ENCODE measurements around the gene TMPRSS11E.
"Not testable (repeated sequence)": the region's sequence is repeated elsewhere in the genome, so short reads cannot be mapped to it uniquely, and the experiment has no call there.

The TMPRSS11E gene

GRCh38 chr4:68447201-68447600, at the start of gene TMPRSS11E:
TSS of gene TMPRSS11E (plus strand) at chr4:68447463. CDS start at chr4:68447513, 50 bp downstream.
- no peak for DNase-seq (ENCODE audit: low read depth)

- DNase-seq (ENCODE audit: low read depth): no peak
Observed at GRCh38 chr4:68399306-68399705, 48.0 kb upstream of the TMPRSS11E start.

- DNase-seq (ENCODE audit: low read depth): no peak
Observed at GRCh38 chr4:68401231-68401630, 46.0 kb upstream of the TMPRSS11E start.

GRCh38 chr4:68404153-68404552, 43.1 kb upstream of the TMPRSS11E start:
- DNase-seq (ENCODE audit: low read depth): no peak

GRCh38 chr4:68405718-68406478, 41.4 kb upstream of the TMPRSS11E start:
- not testable (repeated sequence) for DNase-seq (ENCODE audit: low read depth)

GRCh38 chr4:68406479-68406859, 40.8 kb upstream of the TMPRSS11E start:
- DNase-seq (ENCODE audit: low read depth): no peak

- not testable (repeated sequence) for DNase-seq (ENCODE audit: low read depth)
Observed at GRCh38 chr4:68407015-68407867, 40.0 kb upstream of the TMPRSS11E start.

- no peak for DNase-seq (ENCODE audit: low read depth)
Observed at GRCh38 chr4:68407868-68408190, 39.4 kb upstream of the TMPRSS11E start.

GRCh38 chr4:68410149-68410548, 37.1 kb upstream of the TMPRSS11E start:
- no peak for DNase-seq (ENCODE audit: low read depth)

- no peak for DNase-seq (ENCODE audit: low read depth)
Observed at GRCh38 chr4:68410643-68411042, 36.6 kb upstream of the TMPRSS11E start.

- not testable (repeated sequence) for DNase-seq (ENCODE audit: low read depth)
Observed at GRCh38 chr4:68412031-68412430, 35.2 kb upstream of the TMPRSS11E start.

- no peak for DNase-seq (ENCODE audit: low read depth)
Observed at GRCh38 chr4:68416591-68416990, 30.7 kb upstream of the TMPRSS11E start.

- no peak for DNase-seq (ENCODE audit: low read depth)
Observed at GRCh38 chr4:68426516-68426915, 20.7 kb upstream of the TMPRSS11E start.

- DNase-seq (ENCODE audit: low read depth): no peak
Observed at GRCh38 chr4:68430337-68430736, 16.9 kb upstream of the TMPRSS11E start.

- DNase-seq (ENCODE audit: low read depth): no peak
Observed at GRCh38 chr4:68432320-68432719, 14.9 kb upstream of the TMPRSS11E start.

- DNase-seq (ENCODE audit: low read depth): no peak
Observed at GRCh38 chr4:68433582-68433981, 13.7 kb upstream of the TMPRSS11E start.

- DNase-seq (ENCODE audit: low read depth): no peak
Observed at GRCh38 chr4:68434277-68434676, 13.0 kb upstream of the TMPRSS11E start.

- DNase-seq (ENCODE audit: low read depth): no peak
Observed at GRCh38 chr4:68434836-68435235, 12.4 kb upstream of the TMPRSS11E start.

- DNase-seq (ENCODE audit: low read depth): no peak
Observed at GRCh38 chr4:68445111-68445510, 2.2 kb upstream of the TMPRSS11E start.

GRCh38 chr4:68451246-68452211, 4.3 kb downstream of the TMPRSS11E start:
- DNase-seq (ENCODE audit: low read depth): no peak

GRCh38 chr4:68460085-68460484, 12.8 kb downstream of the TMPRSS11E start:
- DNase-seq (ENCODE audit: low read depth): no peak

GRCh38 chr4:68461790-68462189, 14.5 kb downstream of the TMPRSS11E start:
- DNase-seq (ENCODE audit: low read depth): no peak

All from stimulated activated CD8-positive, alpha-beta memory T cell treated with anti-CD3 and anti-CD28 coated beads, Interleukin-7, amount 100 ng/mL, for 24 hours (primary cell).